Measurements from ENCODE around the gene OR6N2. TPM values are rescaled to one million over a fixed set of nuclear protein-coding genes. Genes with fewer than 3 reads are reported as not detected.

Gene OR6N2, protein sequence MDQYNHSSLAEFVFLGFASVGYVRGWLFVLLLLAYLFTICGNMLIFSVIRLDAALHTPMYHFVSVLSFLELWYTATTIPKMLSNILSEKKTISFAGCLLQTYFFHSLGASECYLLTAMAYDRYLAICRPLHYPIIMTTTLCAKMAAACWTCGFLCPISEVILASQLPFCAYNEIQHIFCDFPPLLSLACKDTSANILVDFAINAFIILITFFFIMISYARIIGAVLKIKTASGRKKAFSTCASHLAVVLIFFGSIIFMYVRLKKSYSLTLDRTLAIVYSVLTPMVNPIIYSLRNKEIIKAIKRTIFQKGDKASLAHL
- not detected in 2 replicates for total RNA-seq

DNA sequence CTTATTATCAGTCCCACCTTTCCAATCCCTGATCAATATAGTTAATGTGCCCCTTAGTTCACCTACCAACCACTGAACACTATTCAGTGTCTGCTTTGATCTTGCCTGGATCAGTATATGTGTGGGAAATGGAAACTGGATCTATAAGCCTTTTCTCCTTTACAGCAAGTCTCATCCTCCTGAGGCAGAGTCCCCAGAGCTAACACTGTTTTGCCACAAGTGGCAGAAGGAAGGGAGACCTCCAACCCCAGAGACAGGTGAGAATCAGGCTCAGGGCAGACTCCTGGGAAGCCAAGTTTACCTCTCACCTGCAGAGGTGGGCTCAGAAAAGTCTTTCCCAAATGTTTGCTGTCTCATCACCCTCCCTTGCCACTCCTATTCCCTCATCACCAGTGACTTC is at the start of gene OR6N2:
TSS of gene OR6N2 (minus strand) at position 101 of the 400 bp plus-strand sequence. CDS start 3,569 bp downstream, outside the sequence.

DNA sequence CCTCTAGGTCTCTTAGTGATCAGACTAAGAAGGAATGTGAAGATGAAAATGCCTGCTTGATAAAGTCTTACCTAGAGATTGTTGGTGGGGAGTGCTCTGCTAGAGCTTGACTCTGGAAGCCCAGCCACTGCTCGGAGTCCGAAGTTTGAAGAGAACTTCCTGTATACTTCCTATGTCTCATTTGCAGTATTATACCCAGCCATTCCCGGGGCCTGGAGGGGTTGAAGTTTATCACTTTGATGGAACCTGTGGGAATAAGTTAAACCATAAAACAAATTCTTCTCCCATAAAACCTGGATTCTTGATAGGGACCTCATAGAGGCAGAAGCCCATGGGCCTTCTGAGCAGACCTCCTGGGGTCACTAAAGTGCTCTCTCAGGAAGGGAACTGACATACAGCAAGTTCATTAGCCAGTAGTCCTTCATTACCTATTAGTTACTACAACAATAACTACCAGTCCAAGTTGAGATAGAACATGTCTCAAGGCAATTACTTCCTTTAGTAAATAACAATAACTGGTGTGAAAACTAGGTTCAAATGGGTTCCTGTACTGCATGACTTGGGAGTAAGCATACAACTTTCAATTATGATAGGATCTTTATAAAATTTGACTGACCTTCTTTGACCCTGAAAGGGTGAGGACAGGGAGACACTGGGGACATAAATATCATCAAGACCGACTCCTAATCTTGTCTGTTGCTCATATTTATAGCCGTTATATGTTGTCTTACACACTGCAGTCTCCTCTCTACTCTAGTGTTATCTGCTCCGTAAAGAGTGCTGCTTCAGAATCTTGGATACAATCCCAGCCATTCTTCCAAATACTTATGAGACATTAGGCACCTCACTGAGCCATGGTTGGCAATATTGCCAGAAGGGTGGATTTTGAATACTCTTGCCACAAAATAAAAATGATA is 8.8 kb downstream of the OR6N2 start, which contains the start of gene OR6N1:
TSS of gene OR6N1 (minus strand) at position 246 of the 917 bp plus-strand sequence. CDS start 5,513 bp downstream, outside the sequence.

GRCh38 chr1:158754420-158754819 is 26.6 kb downstream of the OR6N2 start, which contains the start of gene OR6K6:
Gene OR6K6 (plus strand): TSS chr1:158754720. CDS start chr1:158754888, 168 bp downstream.

Other genes starting within 250 kb of the OR6N2 start
- gene OR6Y1, start 226.8 kb downstream of the OR6N2 start, total RNA-seq: not detected in 2 replicates
- gene OR6P1, start 210.6 kb downstream of the OR6N2 start, total RNA-seq: not detected in 2 replicates
- not detected in 2 replicates for gene OR10X1, start 201.3 kb downstream of the OR6N2 start, total RNA-seq
- gene OR10Z1, start 175.9 kb downstream of the OR6N2 start, total RNA-seq: not detected in 2 replicates
- gene SPTA1, start 94.5 kb downstream of the OR6N2 start, total RNA-seq: not detected in 2 replicates
- not detected in 2 replicates for gene OR6K2, start 80.6 kb downstream of the OR6N2 start, total RNA-seq
- gene OR6K3, start 60.5 kb downstream of the OR6N2 start, total RNA-seq: not detected in 2 replicates
- not detected in 2 replicates for gene OR6K6, start 26.5 kb downstream of the OR6N2 start, total RNA-seq
- gene OR6N1, start 9.0 kb downstream of the OR6N2 start, total RNA-seq: not detected in 2 replicates
- gene MNDA, start 50.1 kb upstream of the OR6N2 start, total RNA-seq: not detected in 2 replicates
- gene PYHIN1, start 150.3 kb upstream of the OR6N2 start, total RNA-seq: not detected in 2 replicates
- 72.2 and 78.3 TPM in 2 replicates for gene IFI16, start 228.7 kb upstream of the OR6N2 start, total RNA-seq

Measured in hair follicular keratinocyte (primary cell).